ENCODE results near the gene POU2F3.
A peak's percentile ranks its signal among the peaks of the same experiment; 100 is the strongest.

The POU2F3 gene

DNA sequence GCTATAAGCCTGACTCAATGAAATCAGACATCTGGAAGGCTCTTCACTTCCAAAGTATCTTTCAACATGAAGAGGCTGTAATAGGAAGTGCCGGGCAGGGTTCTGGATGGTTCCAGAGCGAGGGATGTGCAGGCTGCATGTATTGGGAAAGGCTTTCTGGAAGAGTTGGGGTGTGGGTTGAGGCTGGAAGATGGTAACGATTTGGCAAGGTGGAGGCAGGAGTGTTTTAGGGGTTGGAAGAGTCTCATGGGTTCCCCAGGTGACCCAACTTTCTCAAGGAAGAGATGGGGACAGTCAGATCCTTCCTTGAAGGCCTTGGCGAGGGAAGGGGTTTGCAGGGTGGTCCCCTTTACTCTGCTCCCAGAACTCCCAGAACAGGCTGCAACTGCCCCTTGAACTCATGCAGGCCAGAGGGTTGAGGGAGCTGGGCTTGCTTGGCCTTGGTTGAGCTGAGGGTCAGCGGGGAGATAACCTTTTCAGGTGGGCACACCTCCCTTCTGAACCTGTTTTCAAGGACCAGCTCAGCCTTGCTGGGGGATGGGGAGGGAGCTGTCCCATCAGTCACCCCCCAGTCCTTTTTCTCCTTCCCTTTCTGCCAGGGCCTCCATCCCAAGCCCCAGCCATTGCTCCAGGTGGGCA, 9.4 kb upstream of the POU2F3 start:
- Histone ChIP-seq H4K20me1 (ENCODE audit: insufficient read depth, low read length) (0 out of 2 replicates have a peak, but pooled peaks cover 4% of the 10 kb centered on the region), H3K4me3 (ENCODE audit: low read length) (no peak overlapping the region), H3K27ac (ENCODE audit: low read length) (no peak overlapping the region), H3K36me3 (replicated peaks; ENCODE audit: low read depth, low read length) (no peaks in the 10 kb centered on the region), H3K4me1 (ENCODE audit: low read length) (peaks cover 8% of the 10 kb centered on the region), H2AFZ (ENCODE audit: low read depth, low read length) (no peak overlapping the region), H3K4me2 (ENCODE audit: low read length) (no peak overlapping the region), H3K79me2 (ENCODE audit: low read length) (no peaks in the 10 kb centered on the region), H3K27me3 (ENCODE audit: low read depth, low read length) (peaks cover 38% of the 10 kb centered on the region), H3K9ac (ENCODE audit: low read length) (no peak overlapping the region), H3K9me3 (ENCODE audit: insufficient read depth, low read length) (no peaks in the 10 kb centered on the region)
- TF ChIP-seq, protein P1, sequence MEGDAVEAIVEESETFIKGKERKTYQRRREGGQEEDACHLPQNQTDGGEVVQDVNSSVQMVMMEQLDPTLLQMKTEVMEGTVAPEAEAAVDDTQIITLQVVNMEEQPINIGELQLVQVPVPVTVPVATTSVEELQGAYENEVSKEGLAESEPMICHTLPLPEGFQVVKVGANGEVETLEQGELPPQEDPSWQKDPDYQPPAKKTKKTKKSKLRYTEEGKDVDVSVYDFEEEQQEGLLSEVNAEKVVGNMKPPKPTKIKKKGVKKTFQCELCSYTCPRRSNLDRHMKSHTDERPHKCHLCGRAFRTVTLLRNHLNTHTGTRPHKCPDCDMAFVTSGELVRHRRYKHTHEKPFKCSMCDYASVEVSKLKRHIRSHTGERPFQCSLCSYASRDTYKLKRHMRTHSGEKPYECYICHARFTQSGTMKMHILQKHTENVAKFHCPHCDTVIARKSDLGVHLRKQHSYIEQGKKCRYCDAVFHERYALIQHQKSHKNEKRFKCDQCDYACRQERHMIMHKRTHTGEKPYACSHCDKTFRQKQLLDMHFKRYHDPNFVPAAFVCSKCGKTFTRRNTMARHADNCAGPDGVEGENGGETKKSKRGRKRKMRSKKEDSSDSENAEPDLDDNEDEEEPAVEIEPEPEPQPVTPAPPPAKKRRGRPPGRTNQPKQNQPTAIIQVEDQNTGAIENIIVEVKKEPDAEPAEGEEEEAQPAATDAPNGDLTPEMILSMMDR (IDR thresholded peaks at IDR 0.05; ENCODE audit: low read depth, low read length), result no peak
- TF ChIP-seq EZH2phosphoT487 (IDR thresholded peaks at IDR 0.05; ENCODE audit: low read depth), result no peak

DNA sequence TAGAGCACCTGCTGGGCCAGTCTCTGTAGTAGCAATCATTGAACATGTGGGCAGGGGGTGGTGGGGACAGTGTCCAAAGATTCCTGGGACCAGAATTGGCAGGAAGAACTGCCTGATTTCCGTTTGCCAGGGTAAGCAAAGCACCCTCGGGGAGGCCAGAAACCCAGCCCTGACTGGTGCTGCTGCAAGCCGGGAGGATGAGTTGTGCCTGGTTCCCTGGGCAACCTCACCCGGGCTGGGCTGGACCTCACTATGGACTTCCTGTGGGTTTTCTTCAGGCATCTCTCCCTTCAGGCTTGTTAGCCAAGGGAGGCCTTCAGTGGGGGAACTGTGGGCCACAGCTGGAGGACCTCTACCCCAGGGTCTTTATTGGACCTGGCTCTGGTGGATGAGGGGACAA, 8.0 kb upstream of the POU2F3 start:
- Histone ChIP-seq H3K36me3 (replicated peaks; ENCODE audit: low read depth, low read length) (no peaks in the 10 kb centered on the region), H3K27me3 (ENCODE audit: low read depth, low read length) (peaks cover 50% of the 10 kb centered on the region), H3K79me2 (ENCODE audit: low read length) (no peaks in the 10 kb centered on the region), H2AFZ (ENCODE audit: low read depth, low read length) (no peak overlapping the region), H3K4me1 (ENCODE audit: low read length) (peaks cover 5% of the 10 kb centered on the region), H3K9ac (ENCODE audit: low read length) (no peak overlapping the region), H3K27ac (ENCODE audit: low read length) (no peak overlapping the region), H4K20me1 (ENCODE audit: insufficient read depth, low read length) (0 out of 2 replicates have a peak, but pooled peaks cover 4% of the 10 kb centered on the region), H3K9me3 (ENCODE audit: insufficient read depth, low read length) (no peaks in the 10 kb centered on the region), H3K4me3 (ENCODE audit: low read length) (no peak overlapping the region), H3K4me2 (ENCODE audit: low read length) (no peak overlapping the region)
- TF ChIP-seq, protein P1 (IDR thresholded peaks at IDR 0.05; ENCODE audit: low read depth, low read length), result no peak
- no peak for TF ChIP-seq EZH2phosphoT487 (IDR thresholded peaks at IDR 0.05; ENCODE audit: low read depth)

DNA sequence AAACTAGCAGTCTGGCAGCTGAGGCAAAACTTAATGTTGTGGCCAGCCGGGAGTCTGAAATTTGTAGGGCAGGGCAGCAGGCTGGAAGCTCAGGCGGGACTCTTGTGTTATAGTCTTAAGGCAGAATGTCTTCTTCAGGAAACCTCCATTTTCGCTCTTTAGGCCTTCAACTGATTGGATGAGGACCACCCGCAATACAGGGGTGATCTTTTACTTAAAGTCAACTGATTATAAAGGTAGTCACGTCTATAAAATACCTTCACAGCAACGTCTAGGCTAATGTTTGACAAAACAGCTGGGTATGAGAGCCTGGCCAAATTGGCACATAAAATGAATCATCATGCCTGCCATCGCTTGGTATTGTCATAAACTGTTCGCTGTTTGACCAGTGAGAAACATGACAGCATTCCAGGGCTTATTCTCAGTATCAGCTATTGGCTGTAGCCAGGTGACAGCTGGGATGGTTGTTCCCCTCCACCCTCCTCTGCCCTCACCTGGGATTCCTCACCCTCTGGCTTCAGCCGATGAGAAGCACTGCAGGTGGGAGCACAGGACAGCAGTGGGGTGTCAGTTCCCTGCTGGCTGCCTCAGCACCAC, 6.6 kb upstream of the POU2F3 start:
- Histone ChIP-seq H4K20me1 (ENCODE audit: insufficient read depth, low read length) (0 out of 2 replicates have a peak, but pooled peaks cover 4% of the 10 kb centered on the region), H3K27me3 (ENCODE audit: low read depth, low read length) (peaks cover 58% of the 10 kb centered on the region), H3K79me2 (ENCODE audit: low read length) (no peaks in the 10 kb centered on the region), H3K27ac (ENCODE audit: low read length) (no peak overlapping the region), H3K9ac (ENCODE audit: low read length) (no peak overlapping the region), H2AFZ (ENCODE audit: low read depth, low read length) (no peak overlapping the region), H3K4me2 (ENCODE audit: low read length) (no peak overlapping the region), H3K4me3 (ENCODE audit: low read length) (no peak overlapping the region), H3K4me1 (ENCODE audit: low read length) (no peaks in the 10 kb centered on the region), H3K36me3 (replicated peaks; ENCODE audit: low read depth, low read length) (no peaks in the 10 kb centered on the region), H3K9me3 (ENCODE audit: insufficient read depth, low read length) (no peaks in the 10 kb centered on the region)
- TF ChIP-seq EZH2phosphoT487 (IDR thresholded peaks at IDR 0.05; ENCODE audit: low read depth), result no peak
- TF ChIP-seq, protein P1 (IDR thresholded peaks at IDR 0.05; ENCODE audit: low read depth, low read length), result no peak

DNA sequence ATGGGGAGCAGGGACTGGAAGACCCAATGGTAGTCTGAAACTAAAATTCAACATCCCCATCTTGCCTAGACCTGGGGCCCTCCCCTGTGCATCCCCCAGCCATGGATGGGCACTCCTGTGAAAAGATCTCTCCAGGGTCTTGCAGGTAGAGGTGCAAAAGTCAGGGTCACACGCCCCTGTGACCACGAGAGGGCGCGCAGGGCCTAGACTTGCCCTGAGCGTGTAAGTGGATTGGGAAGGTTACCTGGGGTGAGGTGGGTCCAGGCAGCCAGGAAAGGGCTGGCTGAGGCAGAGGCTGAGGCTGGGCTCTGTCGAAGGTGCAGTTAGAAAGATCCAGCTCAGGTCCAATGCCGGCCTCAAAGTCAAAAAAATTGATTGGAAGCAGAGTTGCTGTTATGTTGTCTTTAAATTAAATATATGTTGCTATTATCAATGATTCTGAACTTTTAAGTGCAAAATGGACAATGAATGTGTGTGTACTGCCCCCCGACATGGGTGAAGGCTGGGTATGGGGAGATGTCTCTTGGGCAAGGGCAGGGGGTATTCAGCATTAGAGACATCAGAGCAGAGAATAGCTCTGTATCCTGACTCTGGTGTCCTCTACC, 4.8 kb upstream of the POU2F3 start:
- peaks cover 67% of the 10 kb centered on the region for H3K27me3 ChIP-seq (ENCODE audit: low read depth, low read length)
- H3K9me3 ChIP-seq (ENCODE audit: insufficient read depth, low read length), result no peaks in the 10 kb centered on the region
- no peaks in the 10 kb centered on the region for H3K4me1 ChIP-seq (ENCODE audit: low read length)
- H3K4me2 ChIP-seq (ENCODE audit: low read length), result no peak overlapping the region
- H3K36me3 ChIP-seq (replicated peaks; ENCODE audit: low read depth, low read length), result no peaks in the 10 kb centered on the region
- no peak overlapping the region for H3K4me3 ChIP-seq (ENCODE audit: low read length)
- no peak overlapping the region for H3K27ac ChIP-seq (ENCODE audit: low read length)
- H3K79me2 ChIP-seq (ENCODE audit: low read length), result no peaks in the 10 kb centered on the region
- 0 out of 2 replicates have a peak, but pooled peaks cover 4% of the 10 kb centered on the region for H4K20me1 ChIP-seq (ENCODE audit: insufficient read depth, low read length)
- no peak for TF ChIP-seq EZH2phosphoT487 (IDR thresholded peaks at IDR 0.05; ENCODE audit: low read depth)
- TF ChIP-seq, protein P1 (IDR thresholded peaks at IDR 0.05; ENCODE audit: low read depth, low read length), result peak; percentile 96
- no peak overlapping the region for H3K9ac ChIP-seq (ENCODE audit: low read length)
- no peak overlapping the region for H2AFZ ChIP-seq (ENCODE audit: low read depth, low read length)
